Astrocyte of the hippocampus (primary cell): ENCODE measurements around the gene MSMB.

Source experiments
- DNase-seq: peaks from one replicate; pipeline ENCODE4 v3.0.0; 2011; ENCODE audit warnings: low read depth, low spot score

MSMB gene

DNA sequence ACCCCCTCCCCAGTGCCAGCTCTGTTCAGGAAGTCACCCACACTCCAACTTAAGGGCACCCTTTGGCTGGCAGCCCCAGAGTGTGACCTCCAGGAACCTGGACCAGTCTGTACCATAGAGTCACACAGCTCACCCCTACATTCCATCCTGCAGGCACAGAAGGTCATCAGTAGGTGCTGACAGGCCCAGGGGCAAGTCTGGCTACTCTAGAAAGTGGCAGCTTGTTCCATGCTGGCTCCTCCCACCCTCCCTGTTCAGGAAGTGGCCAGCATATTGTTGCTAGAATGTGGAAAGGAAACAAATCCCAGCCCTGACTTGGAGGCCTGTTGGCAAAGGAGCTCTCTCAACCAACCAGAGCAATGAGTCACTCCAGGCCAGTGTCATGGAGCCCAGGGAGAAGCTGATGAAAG, 12.5 kb downstream of the MSMB start:
- peak; percentile 85 for DNase-seq

GRCh38 chr10:46031648-46032532, 14.2 kb downstream of the MSMB start:
- no peak for DNase-seq

- DNase-seq, result peak; percentile 99
Measured at GRCh38 chr10:46030091-46030937, 15.8 kb downstream of the MSMB start, which contains the start of gene NCOA4. Gene NCOA4, minus strand, starts transcription at chr10:46030623. Its CDS starts 13,943 bp downstream, at chr10:46016680.

GRCh38 chr10:46029461-46030030, 16.5 kb downstream of the MSMB start:
- DNase-seq, result no peak

- DNase-seq, result peak; percentile 74
Measured at GRCh38 chr10:46028584-46029460, 17.2 kb downstream of the MSMB start.

GRCh38 chr10:46026106-46026505, 20.0 kb downstream of the MSMB start:
- DNase-seq, result no peak

GRCh38 chr10:46025406-46025805, 20.7 kb downstream of the MSMB start:
- no peak for DNase-seq

DNA sequence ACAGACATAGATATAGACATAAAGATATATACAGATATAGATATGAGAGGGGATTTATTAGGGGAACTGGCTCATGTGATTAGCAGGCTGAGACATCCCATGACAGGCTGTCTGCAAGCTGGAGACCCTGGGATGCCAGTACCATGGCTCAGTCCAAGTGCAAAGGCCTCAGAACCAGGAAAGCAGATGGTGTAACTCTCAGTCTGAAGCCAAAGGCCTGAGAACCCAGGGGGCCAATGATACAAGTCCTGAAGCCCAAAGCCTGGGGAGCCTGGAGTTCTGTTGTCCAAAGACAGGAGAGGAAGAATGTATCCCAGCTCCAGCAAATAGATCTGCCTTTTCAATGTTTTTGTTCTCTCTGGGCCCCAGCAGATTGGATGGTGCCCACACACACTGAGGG, 21.1 kb downstream of the MSMB start:
- DNase-seq, result no peak

GRCh38 chr10:46022978-46023702, 22.9 kb downstream of the MSMB start:
- DNase-seq, result peak; percentile 95

- DNase-seq, result no peak
Measured at GRCh38 chr10:46020344-46020657, 25.8 kb downstream of the MSMB start.

GRCh38 chr10:46019569-46020343, 26.3 kb downstream of the MSMB start:
- no peak for DNase-seq

GRCh38 chr10:46019177-46019528, 26.9 kb downstream of the MSMB start:
- DNase-seq, result no peak

DNA sequence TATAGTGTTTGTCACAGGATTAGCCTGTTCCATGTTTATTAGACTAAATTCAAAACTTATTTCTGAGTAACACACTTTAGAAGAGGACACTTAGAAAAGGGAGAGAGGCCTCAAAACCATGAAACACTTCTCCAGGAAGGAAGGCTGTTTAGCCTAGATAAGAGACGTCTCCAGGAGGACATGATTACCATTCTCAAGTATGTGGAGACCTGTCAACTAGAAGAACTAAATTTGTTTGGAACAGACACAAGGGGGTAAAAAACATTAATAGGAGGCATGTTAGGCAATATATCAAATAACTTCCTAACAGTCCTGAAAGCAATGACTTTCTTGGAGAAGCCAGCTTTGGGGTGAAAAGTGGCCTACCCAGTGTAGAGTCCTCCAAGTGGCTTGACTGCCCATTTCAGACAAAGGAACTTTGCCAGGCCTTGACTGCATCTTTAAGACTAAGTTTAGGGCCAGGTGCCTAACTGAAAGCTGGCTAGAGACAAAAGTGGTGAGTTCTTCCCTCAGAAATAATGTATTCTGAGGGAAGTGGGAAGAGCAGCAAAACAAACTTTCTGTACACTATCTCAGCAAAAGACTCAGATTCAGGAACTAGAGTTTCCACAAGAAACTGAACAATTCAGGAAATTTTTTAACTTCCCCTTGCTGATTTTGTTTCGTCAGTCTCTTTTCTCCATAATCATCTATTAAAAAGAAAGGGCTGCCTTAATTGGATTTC, 27.5 kb downstream of the MSMB start:
- DNase-seq, result no peak

- no peak for DNase-seq
Measured at GRCh38 chr10:46017733-46018132, 28.3 kb downstream of the MSMB start.

DNA sequence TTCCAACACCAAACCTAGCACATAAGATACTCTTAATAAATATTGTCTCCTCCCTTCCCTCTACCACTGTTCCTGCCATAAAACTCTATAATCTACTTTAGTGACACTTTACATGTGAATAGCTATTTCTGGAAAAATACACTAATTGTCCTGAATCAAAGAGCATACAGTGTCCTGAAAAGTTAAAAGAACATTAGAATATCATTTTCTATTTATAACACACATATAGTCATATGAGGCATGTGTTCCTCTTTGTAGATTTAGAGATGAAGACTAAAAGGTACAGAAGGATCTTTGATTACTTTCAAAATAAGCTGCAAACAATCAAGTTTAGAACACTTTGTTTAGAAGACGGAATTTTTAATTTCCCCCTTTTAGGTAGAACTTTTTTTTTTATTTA, 29.3 kb downstream of the MSMB start:
- DNase-seq, result no peak

- DNase-seq, result no peak
Measured at GRCh38 chr10:46016190-46016589, 29.9 kb downstream of the MSMB start.

- no peak for DNase-seq
Measured at GRCh38 chr10:46014683-46015405, 31.2 kb downstream of the MSMB start.

DNA sequence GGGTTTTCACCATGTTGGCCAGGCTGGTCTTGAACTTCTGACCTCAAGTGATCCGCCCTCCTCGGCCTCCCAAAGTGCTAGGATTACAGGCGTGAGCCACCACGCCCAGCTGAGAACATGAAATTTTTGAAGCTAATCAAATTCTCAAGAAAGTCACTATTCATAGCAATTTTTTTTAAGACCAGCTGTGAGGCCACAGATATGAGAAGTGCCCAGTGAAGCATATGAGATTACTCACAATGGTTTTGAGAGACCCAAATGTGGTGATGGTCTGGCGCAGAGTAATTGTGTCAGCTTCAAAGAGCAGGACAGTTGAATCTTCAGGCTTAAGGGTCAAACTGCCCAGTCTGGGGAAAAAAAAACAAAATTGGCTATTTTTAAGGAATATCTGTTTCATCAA, 31.9 kb downstream of the MSMB start:
- DNase-seq, result no peak

DNA sequence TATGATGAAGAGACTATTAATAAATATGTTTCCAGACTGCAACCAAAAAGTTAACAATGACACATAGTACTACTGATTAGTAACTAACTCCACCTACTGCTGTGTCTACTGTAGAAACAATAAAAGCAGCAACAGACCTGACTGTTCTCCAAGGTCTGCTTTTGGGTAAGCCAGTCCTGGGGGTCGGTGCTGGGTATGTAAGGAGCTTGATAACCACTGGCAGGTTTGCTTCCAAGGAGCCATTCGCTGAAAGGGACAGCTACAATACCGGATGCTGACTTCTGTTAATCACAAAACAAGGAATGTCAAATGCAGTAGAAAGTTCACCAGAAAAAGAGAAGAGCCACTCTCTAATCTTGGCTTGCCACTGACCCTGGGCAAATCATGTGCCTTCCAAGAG, 33.3 kb downstream of the MSMB start:
- no peak for DNase-seq
